Measurements from ENCODE around the gene DCAF7.

DCAF7 gene

DNA sequence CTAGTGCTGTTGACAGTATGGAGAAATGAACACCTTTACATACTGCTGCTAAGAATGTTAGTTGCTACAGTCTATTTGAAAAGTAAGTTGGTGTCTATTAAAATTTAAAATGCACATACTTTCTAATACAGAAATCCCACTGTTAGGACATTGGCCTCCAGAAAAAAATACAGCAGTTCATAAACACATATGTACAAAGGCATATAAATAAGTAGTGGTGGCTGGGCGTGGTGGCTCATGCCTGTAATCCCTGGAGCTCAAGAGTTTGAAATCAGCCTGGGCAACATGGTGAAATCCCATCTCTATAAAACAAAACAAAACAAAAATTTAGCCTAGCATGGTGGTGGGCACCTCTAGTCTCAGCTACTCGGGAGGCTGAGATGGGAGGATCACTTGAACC lies 13.1 kb downstream of the DCAF7 start:
- no peak overlapping the region for H3K27ac ChIP-seq
- H3K9me3 ChIP-seq (replicated peaks in 1 of 11), result no peaks in the 10 kb centered on the region
- H3K4me1 ChIP-seq, result peaks cover 0 to 12% (median 0%) of the 10 kb centered on the region in 10 experiments; a peak in 5 of 20 replicates
- no peak for TF ChIP-seq Cebpa-rat (IDR thresholded peaks at IDR 0.05)
- no peak overlapping the region for H3K4me3 ChIP-seq
- no peak overlapping the region for H3K9ac ChIP-seq
- peaks cover 9 to 42% (median 27%) of the 10 kb centered on the region in 11 experiments; a peak in 19 of 22 replicates for H3K36me3 ChIP-seq
- no peaks in the 10 kb centered on the region for H3K27me3 ChIP-seq
- H4K20me1 ChIP-seq, result peaks cover 89 to 98% (median 96%) of the 10 kb centered on the region in 11 experiments
- H3K4me2 ChIP-seq, result no peak overlapping the region

DNA sequence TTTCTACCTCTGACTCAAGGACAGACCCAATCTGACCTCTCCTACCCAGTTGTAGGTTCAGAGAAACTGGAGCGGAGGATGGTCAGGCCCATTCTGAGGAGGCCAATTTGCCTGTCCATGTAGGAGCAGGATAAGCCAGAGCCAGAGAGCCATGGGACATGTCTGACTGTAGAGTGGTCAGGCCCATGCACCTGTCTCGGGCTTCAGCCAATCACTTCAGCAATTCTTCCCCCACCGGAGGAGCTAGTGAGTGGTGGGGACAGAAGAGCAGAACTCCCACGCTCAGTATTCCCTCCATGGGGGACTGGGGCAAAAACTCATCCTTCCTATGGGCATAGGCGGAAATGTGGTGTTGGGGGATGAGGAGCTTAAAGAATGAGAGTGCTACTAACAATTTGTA lies 14.3 kb downstream of the DCAF7 start:
- Histone ChIP-seq H3K4me2 (no peak overlapping the region), H3K27me3 (no peaks in the 10 kb centered on the region), H4K20me1 (peaks cover 90 to 98% (median 97%) of the 10 kb centered on the region in 11 experiments), H3K27ac (no peak overlapping the region), H3K9ac (no peak overlapping the region), H3K36me3 (peaks cover 19 to 54% (median 34%) of the 10 kb centered on the region in 11 experiments; a peak in 20 of 22 replicates), H3K9me3 (replicated peaks in 1 of 11) (no peaks in the 10 kb centered on the region), H3K4me1 (peaks cover 0 to 10% (median 0%) of the 10 kb centered on the region in 10 experiments; a peak in 5 of 20 replicates), H3K4me3 (no peak overlapping the region)
- no peak for TF ChIP-seq Cebpa-rat (IDR thresholded peaks at IDR 0.05)

DNA sequence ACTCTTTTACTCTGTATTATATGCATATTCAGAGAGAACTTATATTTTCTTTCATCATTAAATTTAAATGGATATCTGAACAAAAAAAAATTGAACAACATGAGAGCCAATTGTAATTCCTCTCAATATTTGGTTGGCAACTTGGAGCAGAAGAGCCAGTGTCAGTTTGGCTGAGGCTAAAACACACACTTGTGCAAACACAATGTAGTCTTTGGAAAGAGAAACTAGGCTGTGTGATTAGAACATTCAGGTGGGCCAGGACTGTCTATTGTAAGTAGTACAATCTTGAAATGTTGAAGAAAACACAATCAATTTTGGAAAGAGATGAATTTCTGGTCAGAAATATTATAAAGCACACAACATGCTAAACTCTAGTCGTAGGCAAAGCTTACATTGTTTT lies 17.0 kb downstream of the DCAF7 start:
- no peak overlapping the region for H3K9ac ChIP-seq
- no peaks in the 10 kb centered on the region for H3K9me3 ChIP-seq (replicated peaks in 1 of 11)
- H3K4me3 ChIP-seq, result no peak overlapping the region
- no peak overlapping the region for H3K4me2 ChIP-seq
- H3K36me3 ChIP-seq, result peaks cover 28 to 65% (median 48%) of the 10 kb centered on the region in 11 experiments; a peak in 20 of 22 replicates
- no peaks in the 10 kb centered on the region for H3K4me1 ChIP-seq
- TF ChIP-seq Cebpa-rat (IDR thresholded peaks at IDR 0.05), result no peak
- no peak overlapping the region for H3K27ac ChIP-seq
- H3K27me3 ChIP-seq, result no peaks in the 10 kb centered on the region
- peaks cover 90 to 98% (median 98%) of the 10 kb centered on the region in 11 experiments for H4K20me1 ChIP-seq

DNA sequence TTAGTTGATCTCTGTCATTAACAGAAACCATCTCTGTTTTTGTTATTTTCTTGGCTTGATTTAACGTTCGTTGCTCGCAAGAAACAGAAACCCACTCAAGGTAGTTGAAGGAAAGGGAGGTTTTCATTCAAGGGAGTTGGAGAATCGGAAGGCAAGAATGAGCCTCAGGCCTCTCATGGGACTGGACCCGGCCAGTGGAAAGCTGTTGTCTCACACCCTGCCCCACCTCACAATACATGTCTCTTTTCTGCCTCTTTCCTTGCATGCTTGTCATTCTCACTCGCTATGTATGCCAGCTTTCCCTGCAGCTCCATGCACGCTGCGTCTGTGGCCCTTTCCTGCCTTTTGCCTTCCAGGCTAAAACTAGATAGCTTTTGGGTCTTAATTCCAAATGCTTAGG lies 18.3 kb downstream of the DCAF7 start:
- no peak overlapping the region for H3K27ac ChIP-seq
- H3K27me3 ChIP-seq, result no peaks in the 10 kb centered on the region
- no peak overlapping the region for H3K4me3 ChIP-seq
- no peaks in the 10 kb centered on the region for H3K4me1 ChIP-seq
- TF ChIP-seq Cebpa-rat (IDR thresholded peaks at IDR 0.05), result no peak
- no peak overlapping the region for H3K4me2 ChIP-seq
- H4K20me1 ChIP-seq, result peaks cover 94 to 100% (median 100%) of the 10 kb centered on the region in 11 experiments
- H3K9me3 ChIP-seq (replicated peaks in 1 of 11), result no peaks in the 10 kb centered on the region
- H3K36me3 ChIP-seq, result peaks cover 37 to 70% (median 56%) of the 10 kb centered on the region in 11 experiments; a peak in 20 of 22 replicates
- H3K9ac ChIP-seq, result no peak overlapping the region

DNA sequence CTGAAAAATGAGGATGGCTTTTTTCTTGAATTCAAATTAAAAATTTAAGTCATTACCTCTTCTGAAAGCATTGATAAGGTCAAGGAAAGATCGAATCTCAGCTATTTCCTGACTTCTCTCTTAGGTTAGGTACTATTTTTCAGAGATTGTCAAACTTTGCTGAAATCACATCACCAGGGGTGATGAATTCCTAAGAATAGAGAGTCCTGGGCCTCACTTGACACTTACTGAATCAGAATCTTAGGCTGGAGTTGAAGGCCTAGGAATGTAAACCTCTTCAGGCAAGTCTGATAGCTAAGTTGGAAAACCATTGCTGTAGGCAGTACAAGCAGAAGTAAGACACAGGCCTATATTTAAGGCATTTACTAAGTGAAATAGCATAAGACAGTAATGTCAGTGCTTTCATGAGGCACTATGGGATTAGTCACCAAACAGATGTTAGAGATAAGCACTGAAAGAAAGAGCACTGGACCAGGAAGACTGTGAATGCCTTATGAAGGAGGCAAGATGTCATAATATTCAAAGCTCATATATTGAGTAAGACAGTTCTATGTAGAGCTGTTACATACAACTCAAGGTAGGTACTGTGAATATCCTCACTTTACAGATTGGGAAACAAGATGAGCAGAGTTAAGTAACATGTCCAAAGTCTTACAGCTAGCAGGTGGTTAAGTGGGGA lies 21.5 kb downstream of the DCAF7 start:
- Histone ChIP-seq H3K4me1 (no peaks in the 10 kb centered on the region), H4K20me1 (peaks cover 95 to 100% (median 100%) of the 10 kb centered on the region in 11 experiments), H3K27ac (no peak overlapping the region), H3K9ac (0 out of 22 replicates have a peak overlapping the region, but pooled peaks of 1 of the 11 experiments have one; percentile 6), H3K9me3 (replicated peaks in 1 of 11) (no peaks in the 10 kb centered on the region), H3K4me2 (no peak overlapping the region), H3K27me3 (no peaks in the 10 kb centered on the region), H3K36me3 (peaks cover 39 to 71% (median 61%) of the 10 kb centered on the region in 11 experiments; a peak in 21 of 22 replicates), H3K4me3 (no peak overlapping the region)
- TF ChIP-seq Cebpa-rat (IDR thresholded peaks at IDR 0.05), result no peak

DNA sequence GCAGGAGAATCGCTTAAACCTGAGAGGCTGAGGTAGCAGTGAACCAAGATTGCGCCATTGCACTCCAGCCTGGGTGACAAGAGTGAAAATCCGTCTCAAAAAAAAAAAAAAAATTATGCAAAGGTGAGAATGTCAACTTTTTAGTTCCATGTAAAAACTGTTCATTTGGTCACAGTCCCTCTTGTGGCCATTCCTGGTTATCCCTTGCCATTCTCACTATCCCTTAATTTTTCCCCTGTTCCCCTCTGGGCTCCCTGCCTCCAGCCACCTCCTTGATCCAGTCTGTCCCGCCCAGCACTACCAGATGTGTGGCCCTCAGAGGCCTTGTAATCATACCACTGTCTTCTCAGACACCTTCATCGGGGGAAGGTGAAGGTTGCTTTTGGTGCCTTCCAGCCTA lies 23.4 kb downstream of the DCAF7 start:
- no peaks in the 10 kb centered on the region for H3K9me3 ChIP-seq (replicated peaks in 1 of 11)
- H3K4me1 ChIP-seq, result no peaks in the 10 kb centered on the region
- no peak overlapping the region for H3K4me2 ChIP-seq
- no peak for TF ChIP-seq Cebpa-rat (IDR thresholded peaks at IDR 0.05)
- no peaks in the 10 kb centered on the region for H3K27me3 ChIP-seq
- no peak overlapping the region for H3K9ac ChIP-seq
- H3K4me3 ChIP-seq, result no peak overlapping the region
- peaks cover 95 to 100% (median 100%) of the 10 kb centered on the region in 11 experiments for H4K20me1 ChIP-seq
- H3K27ac ChIP-seq, result no peak overlapping the region
- peaks cover 42 to 76% (median 62%) of the 10 kb centered on the region in 11 experiments for H3K36me3 ChIP-seq

DNA sequence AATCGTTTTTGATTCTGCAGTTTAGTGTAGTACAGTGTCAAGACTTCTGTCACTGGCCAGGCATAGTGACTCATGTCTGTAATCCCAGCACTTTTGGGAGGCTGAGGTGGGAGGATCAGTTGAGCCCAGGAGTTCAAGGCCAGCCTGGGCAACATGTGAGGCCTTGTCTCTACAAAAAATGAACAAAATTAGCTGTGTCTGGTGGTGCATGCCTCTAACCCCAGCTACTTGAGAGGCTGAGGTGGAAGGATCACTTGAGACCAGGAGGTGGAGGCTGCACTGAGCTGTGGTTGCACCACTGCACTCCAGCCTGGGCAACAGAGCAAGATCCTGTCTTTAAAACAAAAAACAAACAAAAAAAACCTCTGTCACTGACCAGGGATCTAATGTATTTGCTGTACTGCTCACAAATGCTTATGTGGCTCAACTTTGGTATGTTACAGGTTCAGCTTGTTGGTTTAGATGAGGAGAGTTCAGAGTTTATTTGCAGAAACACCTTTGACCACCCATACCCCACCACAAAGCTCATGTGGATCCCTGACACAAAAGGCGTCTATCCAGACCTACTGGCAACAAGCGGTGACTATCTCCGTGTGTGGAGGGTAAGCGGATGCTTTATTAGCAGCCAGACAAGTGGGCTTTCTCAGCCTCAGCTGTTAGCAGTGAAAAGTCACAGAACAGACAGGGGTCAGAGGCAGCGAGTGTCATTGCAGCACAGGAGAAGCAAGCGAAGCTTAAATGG lies 27.9 kb downstream of the DCAF7 start:
- H4K20me1 ChIP-seq, result peaks cover 87 to 100% (median 99%) of the 10 kb centered on the region in 11 experiments
- no peak overlapping the region for H3K4me2 ChIP-seq
- peaks cover 67 to 96% (median 80%) of the 10 kb centered on the region in 11 experiments for H3K36me3 ChIP-seq
- H3K27me3 ChIP-seq, result no peaks in the 10 kb centered on the region
- H3K4me1 ChIP-seq, result no peaks in the 10 kb centered on the region
- TF ChIP-seq Cebpa-rat (IDR thresholded peaks at IDR 0.05), result no peak
- no peak overlapping the region for H3K4me3 ChIP-seq
- H3K9ac ChIP-seq, result no peak overlapping the region
- no peaks in the 10 kb centered on the region for H3K9me3 ChIP-seq (replicated peaks in 1 of 11)
- H3K27ac ChIP-seq, result no peak overlapping the region

DNA sequence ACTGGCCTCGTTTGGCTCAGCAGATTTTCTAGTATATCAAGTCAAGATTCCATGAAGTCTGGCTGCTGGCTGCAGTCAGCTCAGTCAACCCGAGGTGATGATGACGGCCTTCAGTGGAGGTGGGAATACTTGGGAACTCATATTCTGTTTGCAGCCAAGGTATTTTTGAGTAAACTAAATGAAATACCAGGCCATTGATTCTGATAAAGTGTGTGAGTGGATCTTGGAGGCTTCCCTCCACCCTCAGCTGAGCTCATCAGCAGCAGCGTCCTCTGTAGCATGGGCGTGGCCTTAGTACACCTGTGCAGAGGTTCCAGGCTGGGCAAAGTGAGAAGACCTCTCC lies 28.5 kb downstream of the DCAF7 start:
- Histone ChIP-seq H4K20me1 (peaks cover 87 to 100% (median 99%) of the 10 kb centered on the region in 11 experiments), H3K4me1 (no peaks in the 10 kb centered on the region), H3K4me3 (no peak overlapping the region), H3K4me2 (no peak overlapping the region), H3K27ac (no peak overlapping the region), H3K9ac (no peak overlapping the region), H3K9me3 (replicated peaks in 1 of 11) (no peaks in the 10 kb centered on the region), H3K27me3 (no peaks in the 10 kb centered on the region), H3K36me3 (peaks cover 70 to 96% (median 85%) of the 10 kb centered on the region in 11 experiments)
- TF ChIP-seq Cebpa-rat (IDR thresholded peaks at IDR 0.05), result no peak

DNA sequence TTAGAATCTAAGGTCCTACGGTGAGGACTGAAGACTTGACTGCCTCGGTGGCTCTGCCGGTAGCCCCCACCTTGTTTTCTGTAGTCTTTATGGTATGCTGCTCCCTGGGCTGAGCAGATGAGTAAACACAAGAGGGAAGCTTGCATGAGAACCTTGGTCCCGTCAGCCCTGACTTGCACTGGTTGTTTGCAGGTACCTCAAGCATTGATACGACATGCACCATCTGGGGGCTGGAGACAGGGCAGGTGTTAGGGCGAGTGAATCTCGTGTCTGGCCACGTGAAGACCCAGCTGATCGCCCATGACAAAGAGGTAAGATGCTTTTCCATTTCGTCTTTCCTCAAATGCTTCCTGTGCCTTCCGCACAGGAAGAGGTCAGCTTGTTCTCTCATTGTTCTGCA lies 29.4 kb downstream of the DCAF7 start:
- no peak overlapping the region for H3K4me3 ChIP-seq
- no peak overlapping the region for H3K4me2 ChIP-seq
- H3K4me1 ChIP-seq, result no peaks in the 10 kb centered on the region; a peak in 1 of 20 replicates
- no peaks in the 10 kb centered on the region for H3K27me3 ChIP-seq
- no peak overlapping the region for H3K9ac ChIP-seq
- peaks cover 75 to 99% (median 93%) of the 10 kb centered on the region in 11 experiments for H3K36me3 ChIP-seq
- H3K27ac ChIP-seq, result no peak overlapping the region
- H3K9me3 ChIP-seq (replicated peaks in 1 of 11), result no peaks in the 10 kb centered on the region
- peaks cover 80 to 99% (median 96%) of the 10 kb centered on the region in 11 experiments for H4K20me1 ChIP-seq
- TF ChIP-seq Cebpa-rat (IDR thresholded peaks at IDR 0.05), result no peak
